Mammary epithelial cell (primary cell): Measurements from ENCODE around the gene NLRP8.

Experiments
- CTCF ChIP-seq, 2 donors: IDR thresholded peaks in 1 of 2; conservative IDR thresholded peaks in 1 of 2; 2 replicates each; pipeline ENCODE4 v1.5.1; 2011 to 2012; ENCODE audit warnings: inconsistent platforms in 2 of 2, low read length in 2 of 2, mild to moderate bottlenecking in 2 of 2, control low read depth in 1 of 2, low read depth in 1 of 2; ENCODE audit not compliant: insufficient read depth in 1 of 2; ENCODE audit errors: extremely low read depth in 1 of 2
- EZH2 ChIP-seq: IDR thresholded peaks from 2 replicates; pipeline ENCODE4 v1.6.1; 2012; ENCODE audit warnings: low read length, inconsistent platforms, borderline replicate concordance

GRCh38 chr19:55959996-55960675 lies 12.5 kb downstream of the NLRP8 start:
- no peak for TF ChIP-seq CTCF (conservative IDR thresholded peaks at IDR 0.05 in 1 of 2, IDR thresholded peaks at IDR 0.05 in 1 of 2; ENCODE audit: extremely low read depth in 1 of 2, insufficient read depth in 1 of 2, low read depth in 1 of 2, low read length in 2 of 2)
- TF ChIP-seq EZH2 = no peak
